Stomach smooth muscle (tissue), 2 donors: Measurements from ENCODE around the gene RBM44.
A peak's percentile ranks its signal among the peaks of the same experiment; 100 is the strongest.
"Not testable (repeated sequence)": the region's sequence is repeated elsewhere in the genome, so short reads cannot be mapped to it uniquely, and the experiment has no call there.

Experiments used
- H3K27ac ChIP-seq: one replicate; pipeline ENCODE4 v1.7.0; 2013; ENCODE audit warnings: mild to moderate bottlenecking, low read length, inconsistent platforms
- H3K27me3 ChIP-seq, 2 donors: one replicate each; pipeline ENCODE4 v1.7.0; 2013; ENCODE audit warnings: low read length in 2 of 2; ENCODE audit not compliant: insufficient read depth in 2 of 2, control insufficient read depth in 1 of 2
- H3K36me3 ChIP-seq, 2 donors: one replicate each; pipeline ENCODE4 v1.7.0; 2013; ENCODE audit warnings: low read length in 2 of 2; ENCODE audit not compliant: control insufficient read depth in 2 of 2, insufficient read depth in 2 of 2
- H3K4me1 ChIP-seq: one replicate; pipeline ENCODE4 v1.7.0; 2013; ENCODE audit warnings: low read length; ENCODE audit not compliant: control insufficient read depth, insufficient read depth
- H3K4me3 ChIP-seq, 2 donors: one replicate each; pipeline ENCODE4 v1.7.0; 2013; ENCODE audit warnings: low read length in 2 of 2
- H3K9ac ChIP-seq, 2 donors: one replicate each; pipeline ENCODE4 v1.7.0; 2013; ENCODE audit warnings: low read length in 2 of 2, mild to moderate bottlenecking in 1 of 2
- H3K9me3 ChIP-seq, 2 donors: one replicate each; pipeline ENCODE4 v1.7.0; 2013; ENCODE audit warnings: low read length in 2 of 2; ENCODE audit not compliant: control insufficient read depth in 2 of 2
- donor health status: healthy.
- donor health status: Pancreatic carcinoma.

The RBM44 gene

DNA sequence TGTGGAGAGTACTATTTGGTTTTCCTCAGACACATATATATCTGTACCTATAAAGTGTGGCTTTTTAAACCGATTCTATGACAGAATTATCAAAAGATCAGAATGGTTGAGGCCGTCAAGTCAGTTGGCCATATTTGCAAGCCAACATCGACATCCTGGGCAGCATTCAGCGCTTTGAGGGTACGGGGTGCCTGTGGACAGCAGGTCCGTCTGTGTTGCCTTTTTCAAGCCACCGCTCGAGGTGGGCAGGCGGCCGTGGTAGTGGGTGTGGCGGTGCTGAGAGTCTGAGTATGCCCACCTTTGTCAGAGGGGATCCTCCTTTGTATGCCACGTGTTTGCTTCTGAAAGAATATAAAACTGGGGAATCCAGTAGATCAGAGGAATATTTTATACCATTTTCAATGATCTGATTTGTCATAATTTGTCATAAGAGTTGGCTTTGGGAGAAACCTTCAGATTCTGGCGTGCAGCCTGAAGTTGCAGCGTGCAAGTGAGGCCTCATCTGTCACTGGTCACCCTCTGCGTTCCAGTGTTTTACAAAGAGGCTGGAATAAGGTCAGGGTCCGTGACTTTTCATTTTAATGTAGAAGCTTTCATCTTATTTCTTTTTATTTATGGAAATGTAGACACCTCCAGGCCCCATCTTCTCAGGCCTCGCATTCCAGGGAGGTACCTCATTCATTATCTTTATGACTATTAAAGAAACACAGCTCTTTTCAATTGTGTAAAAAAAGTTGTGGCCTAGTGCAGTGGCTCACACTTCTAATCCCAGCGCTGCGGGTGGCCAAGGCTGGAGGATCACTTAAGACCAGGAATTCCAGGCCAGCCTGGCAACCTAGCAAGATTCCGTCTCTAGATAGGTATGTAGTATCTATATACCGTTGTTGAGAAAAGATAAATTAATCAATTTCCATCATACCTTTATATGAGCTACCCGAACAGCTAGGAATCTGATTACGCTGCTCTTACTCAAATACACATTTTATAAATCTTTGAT lies 37.8 kb upstream of the RBM44 start:
- Histone ChIP-seq H3K4me3 (no peak overlapping the region), H3K9ac (no peak overlapping the region), H3K27ac (no peak overlapping the region), H3K4me1 (peaks cover under 1% of the 10 kb centered on the region), H3K9me3 (no peaks in the 10 kb centered on the region), H3K36me3 (peaks cover 56 to 65% of the 10 kb centered on the region in 2 donors), H3K27me3 (no peaks in the 10 kb centered on the region)

DNA sequence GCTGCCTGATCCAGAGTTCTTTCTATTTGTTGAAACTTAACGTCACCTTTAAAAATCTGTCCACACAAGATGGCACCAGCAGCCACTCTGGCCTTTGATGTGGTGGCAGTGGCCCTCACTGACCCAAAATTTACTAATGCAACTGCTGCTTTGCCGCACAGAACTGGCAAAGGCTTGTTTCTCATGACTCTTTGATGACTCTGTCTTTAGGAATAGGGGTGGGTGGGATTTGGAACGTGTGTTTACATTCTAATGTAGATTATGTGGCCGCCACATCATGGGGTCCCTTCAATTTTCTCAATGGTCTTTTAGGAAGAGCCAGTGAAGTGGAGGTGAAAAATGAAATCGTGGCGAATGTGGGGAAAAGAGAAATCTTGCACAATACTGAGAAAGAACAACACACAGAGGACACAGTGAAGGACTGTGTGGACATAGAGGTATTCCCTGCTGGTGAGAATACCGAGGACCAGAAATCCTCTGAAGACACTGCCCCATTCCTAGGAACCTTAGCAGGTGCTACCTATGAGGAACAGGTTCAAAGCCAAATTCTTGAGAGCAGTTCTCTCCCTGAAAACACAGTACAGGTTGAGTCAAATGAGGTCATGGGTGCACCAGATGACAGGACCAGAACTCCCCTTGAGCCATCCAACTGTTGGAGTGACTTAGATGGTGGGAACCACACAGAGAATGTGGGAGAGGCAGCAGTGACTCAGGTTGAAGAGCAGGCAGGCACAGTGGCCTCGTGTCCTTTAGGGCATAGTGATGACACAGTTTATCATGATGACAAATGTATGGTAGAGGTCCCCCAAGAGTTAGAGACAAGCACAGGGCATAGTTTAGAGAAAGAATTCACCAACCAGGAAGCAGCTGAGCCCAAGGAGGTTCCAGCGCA lies 36.0 kb upstream of the RBM44 start:
- not testable (repeated sequence) for H3K27ac ChIP-seq, H3K9ac ChIP-seq, H3K9me3 ChIP-seq, H3K27me3 ChIP-seq, H3K4me3 ChIP-seq, H3K4me1 ChIP-seq
- peaks cover 46 to 52% of the 10 kb centered on the region in 2 donors for H3K36me3 ChIP-seq

DNA sequence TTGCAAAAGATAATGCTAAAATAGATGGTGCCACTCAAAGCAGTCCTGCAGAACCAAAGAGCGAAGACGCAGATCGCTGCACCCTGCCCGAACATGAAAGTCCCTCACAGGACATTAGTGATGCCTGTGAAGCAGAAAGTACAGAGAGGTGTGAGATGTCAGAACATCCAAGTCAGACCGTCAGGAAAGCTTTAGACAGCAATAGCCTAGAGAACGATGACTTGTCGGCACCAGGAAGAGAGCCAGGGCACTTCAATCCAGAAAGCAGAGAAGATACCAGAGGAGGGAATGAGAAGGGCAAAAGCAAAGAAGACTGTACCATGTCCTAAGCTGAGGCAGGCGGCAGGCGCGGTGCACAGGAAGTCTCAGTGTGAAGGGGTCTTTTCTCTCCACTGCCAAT lies 34.8 kb upstream of the RBM44 start:
- Histone ChIP-seq H3K9ac (no peak overlapping the region), H3K36me3 (peaks cover 36 to 41% of the 10 kb centered on the region in 2 donors), H3K4me3 (no peak overlapping the region), H3K27me3 (no peaks in the 10 kb centered on the region), H3K27ac (no peak overlapping the region), H3K4me1 (peaks cover 8% of the 10 kb centered on the region), H3K9me3 (no peaks in the 10 kb centered on the region)

DNA sequence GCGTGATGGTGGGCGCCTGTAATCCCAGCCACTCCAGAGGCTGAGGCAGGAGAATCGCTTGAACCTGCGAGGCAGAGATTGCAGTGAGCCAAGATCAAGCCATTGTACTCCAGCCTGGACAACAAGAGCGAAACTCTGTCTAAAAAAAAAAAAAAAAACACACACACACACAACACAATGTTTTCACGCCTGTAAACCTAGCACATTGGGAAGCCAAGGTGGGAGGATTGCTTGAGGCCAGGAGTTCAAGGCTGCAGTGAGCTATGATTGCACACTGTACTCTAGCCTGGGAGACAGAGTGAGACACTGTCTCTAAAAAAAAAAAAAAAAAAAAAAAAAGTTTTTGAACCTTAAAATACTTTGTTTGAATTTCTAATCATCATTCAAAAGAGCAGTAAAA lies 33.5 kb upstream of the RBM44 start:
- not testable (repeated sequence) for H3K9ac ChIP-seq, H3K27me3 ChIP-seq

DNA sequence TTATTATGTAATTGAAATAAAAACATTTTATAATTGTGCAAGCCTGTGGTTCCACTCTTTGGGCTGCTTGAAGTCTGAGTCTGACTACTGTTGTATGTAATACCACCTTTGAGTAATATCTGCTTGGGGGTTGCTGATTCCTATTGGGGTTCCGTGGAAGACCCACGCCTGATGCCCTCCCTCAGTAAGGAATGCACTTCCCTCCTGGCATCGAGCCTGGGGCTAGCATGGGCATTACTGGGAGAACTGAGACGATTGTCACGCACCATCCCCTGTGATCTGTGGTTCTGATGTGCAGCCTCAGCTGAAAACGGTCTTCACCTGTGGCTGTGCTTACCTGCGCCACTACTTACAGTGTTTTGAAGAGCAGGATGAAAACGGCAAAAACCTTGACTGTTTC lies 32.7 kb upstream of the RBM44 start:
- H3K9me3 ChIP-seq, result no peaks in the 10 kb centered on the region
- peak overlapping the region; percentile 25 for H3K27ac ChIP-seq
- H3K27me3 ChIP-seq, result no peaks in the 10 kb centered on the region
- no peak overlapping the region for H3K4me3 ChIP-seq
- H3K9ac ChIP-seq, result no peak overlapping the region
- H3K4me1 ChIP-seq, result peaks cover 8% of the 10 kb centered on the region
- peaks cover 28 to 34% of the 10 kb centered on the region in 2 donors for H3K36me3 ChIP-seq

More for the DNA sequence above, 33.5 kb upstream of the RBM44 start:
- H3K36me3 ChIP-seq, result peaks cover 36 to 39% of the 10 kb centered on the region in 2 donors
- H3K4me1 ChIP-seq, H3K27ac ChIP-seq, H3K4me3 ChIP-seq, H3K9me3 ChIP-seq: not testable (repeated sequence)

DNA sequence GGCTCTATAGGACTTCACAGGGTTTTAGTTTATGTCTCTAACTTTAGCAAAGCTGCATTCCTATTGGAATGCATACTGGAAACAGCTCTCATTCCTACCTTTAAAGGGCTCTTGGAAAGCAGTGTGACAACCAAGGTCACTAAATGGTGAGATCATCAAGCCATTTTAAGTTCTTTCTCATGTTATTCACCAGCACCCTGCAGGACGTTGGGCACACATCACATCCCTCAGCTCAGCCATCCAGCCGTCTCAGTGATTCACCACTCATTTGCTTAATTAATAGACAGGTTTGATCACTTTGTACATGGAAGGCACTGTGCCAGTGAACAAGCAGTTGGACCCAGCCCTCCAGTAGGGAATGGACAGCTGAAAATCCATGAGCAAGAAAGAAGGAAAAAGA lies 32.2 kb upstream of the RBM44 start:
- H3K4me1 ChIP-seq, result peaks cover 8% of the 10 kb centered on the region
- H3K9me3 ChIP-seq, result no peaks in the 10 kb centered on the region
- H3K9ac ChIP-seq, result no peak overlapping the region
- peaks cover 24 to 32% of the 10 kb centered on the region in 2 donors for H3K36me3 ChIP-seq
- H3K27me3 ChIP-seq, result no peaks in the 10 kb centered on the region
- no peak overlapping the region for H3K4me3 ChIP-seq
- H3K27ac ChIP-seq, result peak overlapping the region; percentile 25

DNA sequence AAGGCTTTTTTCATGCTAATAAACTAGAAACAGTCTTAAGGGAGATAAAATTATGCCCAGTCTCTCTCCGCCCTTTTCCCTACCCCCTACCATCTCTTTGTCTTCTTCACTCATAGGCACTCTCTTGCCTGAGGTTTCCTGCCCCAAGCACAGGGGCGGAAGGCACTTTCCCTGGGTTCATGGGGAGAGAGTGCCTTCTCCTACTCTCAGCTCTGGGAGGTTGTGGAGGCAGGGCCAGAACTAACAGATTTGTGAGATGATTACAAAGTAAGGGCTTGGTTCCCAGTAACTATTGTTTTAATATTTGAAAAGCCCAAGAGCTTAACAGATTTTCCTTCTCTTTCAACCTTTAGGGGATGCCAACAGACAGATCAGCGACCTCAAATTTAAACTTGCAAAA lies 26.1 kb upstream of the RBM44 start:
- no peak overlapping the region for H3K27ac ChIP-seq
- H3K36me3 ChIP-seq, result peaks cover 40 to 47% of the 10 kb centered on the region in 2 donors
- no peaks in the 10 kb centered on the region for H3K9me3 ChIP-seq

DNA sequence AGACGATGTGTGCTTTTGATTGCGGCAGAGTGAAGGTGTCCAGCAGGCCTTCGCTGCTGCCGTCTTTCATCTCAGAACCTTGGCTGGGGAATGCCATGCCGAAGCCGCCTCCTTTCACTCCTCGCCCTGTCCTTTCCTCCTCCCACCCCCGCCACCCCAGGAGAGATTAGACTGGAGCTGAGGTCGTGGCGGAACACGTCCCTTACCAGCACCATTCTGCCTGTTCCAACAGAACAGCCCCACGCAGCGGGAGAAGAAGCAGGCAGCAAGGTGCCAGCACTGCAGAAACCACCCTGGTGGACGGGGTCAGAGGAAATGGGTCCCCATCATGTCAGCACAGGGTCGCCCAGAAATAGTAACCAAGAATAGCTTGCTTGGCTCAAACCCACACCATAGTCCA lies 24.8 kb upstream of the RBM44 start:
- no peaks in the 10 kb centered on the region for H3K9me3 ChIP-seq
- peaks cover 2% of the 10 kb centered on the region for H3K4me1 ChIP-seq
- no peak overlapping the region for H3K4me3 ChIP-seq
- no peak overlapping the region for H3K9ac ChIP-seq
- H3K27ac ChIP-seq, result no peak overlapping the region
- no peaks in the 10 kb centered on the region for H3K27me3 ChIP-seq
- H3K36me3 ChIP-seq, result peaks cover 40 to 54% of the 10 kb centered on the region in 2 donors

More for the DNA sequence above, 26.1 kb upstream of the RBM44 start:
- Histone ChIP-seq H3K27me3 (no peaks in the 10 kb centered on the region), H3K9ac (no peak overlapping the region), H3K4me1 (peaks cover 2% of the 10 kb centered on the region), H3K4me3 (no peak overlapping the region)

DNA sequence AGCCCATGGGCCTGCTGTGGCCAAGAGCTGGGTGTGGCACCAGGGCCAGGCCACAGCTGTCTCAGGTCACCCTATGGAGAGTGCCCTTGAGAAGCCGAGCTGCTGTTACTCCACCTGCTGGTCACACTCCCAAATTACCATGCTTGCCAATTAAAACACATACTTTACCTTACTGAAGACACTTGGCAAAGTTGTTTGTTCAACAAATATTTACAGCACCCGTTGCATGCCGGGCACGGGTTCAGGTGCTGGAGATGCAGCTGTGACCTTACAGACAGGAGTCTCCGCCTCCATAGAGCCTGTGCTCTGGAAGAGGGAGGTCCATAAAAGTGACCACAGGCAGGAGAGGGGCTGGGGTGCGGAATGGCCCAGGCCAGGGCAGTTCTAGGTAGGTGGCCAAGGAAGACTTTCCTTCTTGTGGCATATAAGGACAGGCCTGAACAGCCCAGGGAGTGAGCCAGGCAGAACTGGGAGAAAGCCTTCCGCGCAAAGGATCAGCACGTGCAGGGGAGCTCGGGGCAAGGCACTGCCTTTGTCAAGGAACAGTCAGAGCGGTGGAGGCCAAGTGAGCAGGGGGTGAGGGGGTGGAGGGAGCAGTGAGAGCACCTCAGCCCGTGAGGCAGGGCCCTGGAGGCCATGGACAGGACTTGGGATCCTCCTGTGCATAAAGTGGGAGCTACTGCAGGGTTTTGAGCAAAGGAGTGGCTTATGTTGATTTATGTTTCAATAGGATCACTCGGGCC lies 23.6 kb upstream of the RBM44 start:
- Histone ChIP-seq H3K9me3 (no peaks in the 10 kb centered on the region), H3K9ac (no peak overlapping the region), H3K36me3 (peaks cover 40 to 53% of the 10 kb centered on the region in 2 donors), H3K27ac (no peak overlapping the region), H3K27me3 (no peaks in the 10 kb centered on the region), H3K4me1 (peaks cover 2% of the 10 kb centered on the region), H3K4me3 (no peak overlapping the region)

DNA sequence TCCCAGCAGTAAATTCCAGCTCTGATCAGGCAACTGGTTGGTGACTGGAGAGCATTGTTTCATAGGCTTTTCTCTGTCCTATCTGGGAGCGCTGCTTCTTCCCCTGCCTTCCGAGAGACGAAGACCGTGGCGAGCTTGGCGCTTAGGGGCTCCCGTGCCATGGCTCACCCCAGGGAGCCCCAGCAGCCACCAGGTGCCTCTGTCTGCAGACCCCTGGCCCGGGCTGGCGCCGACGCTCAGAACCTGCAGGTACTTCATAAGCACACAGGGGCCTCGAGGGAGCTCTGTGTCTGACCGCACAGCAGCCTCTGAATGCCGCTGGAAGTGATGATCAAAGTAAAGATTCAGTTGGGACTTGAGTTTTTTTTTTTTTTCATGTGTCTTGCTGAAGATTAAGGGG lies 19.1 kb upstream of the RBM44 start:
- peaks cover 36 to 60% of the 10 kb centered on the region in 2 donors for H3K36me3 ChIP-seq
- H3K27ac ChIP-seq, result no peak overlapping the region
- no peak overlapping the region for H3K9ac ChIP-seq
- no peak overlapping the region for H3K4me3 ChIP-seq
- H3K9me3 ChIP-seq, result no peaks in the 10 kb centered on the region
- no peaks in the 10 kb centered on the region for H3K4me1 ChIP-seq
- H3K27me3 ChIP-seq, result no peaks in the 10 kb centered on the region
